SK-N-SH (cell line): Measurements from ENCODE around the gene TMPRSS5. TPM values are rescaled to one million over a fixed set of nuclear protein-coding genes. Genes with fewer than 3 reads are reported as not detected.

Experiments used
- CTCF ChIA-PET: fragments of 300-600, 350-600 bp; formaldehyde crosslinking; extraction: SDS; loops from one replicate; lab custom pipeline; 2021; lab: Yijun Ruan, JAX
- POLR2A ChIA-PET: fragments of 350-600 bp; sonication (Branson Sonifier 250); formaldehyde crosslinking; extraction: SDS; loops from one replicate; lab custom pipeline; 2020; ENCODE audit warnings: antibody characterized with exemption, inconsistent platforms; lab: Yijun Ruan, JAX
- DNase-seq: peaks from one replicate; pipeline ENCODE4 v3.0.0; 2012
- H2AFZ ChIP-seq: fragments of 200-600 bp; sonication (generic); 2 replicates; pipeline ENCODE4 v1.8.1; 2016; ENCODE audit warnings: antibody characterized with exemption, mild to moderate bottlenecking, low read depth
- H3F3A ChIP-seq: fragments of 200-600 bp; sonication (generic); replicated peaks from 2 replicates; pipeline ENCODE3; 2016; ENCODE audit warnings: antibody characterized with exemption, mild to moderate bottlenecking; ENCODE audit not compliant: insufficient read depth
- H3K27ac ChIP-seq, 2 experiments: fragments of 200-500 bp in 1 of 2; fragments of 200-600 bp in 1 of 2; sonication (Bioruptor generic) in 1 of 2; sonication (generic), shearing (Covaris generic) in 1 of 2; 2 replicates each; pipeline versions ENCODE4 v1.5.1 to v1.6.1; 2014 to 2016; ENCODE audit warnings: low read depth in 2 of 2, inconsistent platforms in 1 of 2, low read length in 1 of 2, mild to moderate bottlenecking in 1 of 2, mixed read lengths in 1 of 2
- H3K27me3 ChIP-seq: fragments of 200-600 bp; sonication (generic), shearing (Covaris generic); 2 replicates; pipeline ENCODE4 v1.6.1; 2016; ENCODE audit warnings: mixed run types; ENCODE audit not compliant: insufficient read depth
- H3K36me3 ChIP-seq, 2 experiments: fragments of 200-500 bp in 1 of 2; fragments of 200-600 bp in 1 of 2; sonication (Bioruptor generic) in 1 of 2; sonication (generic) in 1 of 2; replicated peaks in 1 of 2; 2 replicates each; pipeline versions ENCODE3 to v1.5.1; 2014 to 2016; ENCODE audit warnings: low read length in 1 of 2, mild to moderate bottlenecking in 1 of 2; ENCODE audit not compliant: insufficient read depth in 2 of 2, control insufficient read depth in 1 of 2
- H3K4me1 ChIP-seq, 2 experiments: fragments of 200-500 bp in 1 of 2; fragments of 200-600 bp in 1 of 2; sonication (Bioruptor generic) in 1 of 2; sonication (generic), shearing (Covaris generic) in 1 of 2; 2 replicates each; pipeline versions ENCODE4 v1.5.1 to v1.6.1; 2014 to 2016; ENCODE audit warnings: low read depth in 1 of 2, low read length in 1 of 2, mixed run types in 1 of 2; ENCODE audit not compliant: insufficient read depth in 2 of 2, control insufficient read depth in 1 of 2
- H3K4me2 ChIP-seq: fragments of 200-600 bp; sonication (generic), shearing (Covaris generic); 2 replicates; pipeline ENCODE4 v1.6.1; 2017; ENCODE audit warnings: mixed run types
- H3K4me3 ChIP-seq, 2 experiments: fragments of 200-500 bp in 1 of 2; fragments of 200-600 bp in 1 of 2; sonication (Bioruptor generic) in 1 of 2; sonication (generic), shearing (Covaris generic) in 1 of 2; 2 replicates each; pipeline versions ENCODE4 v1.5.1 to v1.8.1; 2014 to 2016; ENCODE audit warnings: low read depth in 2 of 2, inconsistent platforms in 1 of 2, low read length in 1 of 2, mild to moderate bottlenecking in 1 of 2, mixed read lengths in 1 of 2, moderate library complexity in 1 of 2
- H3K79me2 ChIP-seq: fragments of 200-600 bp; sonication (generic); 2 replicates; pipeline ENCODE4 v1.8.1; 2017; ENCODE audit warnings: mild to moderate bottlenecking; ENCODE audit not compliant: insufficient read depth
- H3K9ac ChIP-seq: fragments of 200-600 bp; sonication (generic); 2 replicates; pipeline ENCODE4 v1.6.1; 2017; ENCODE audit warnings: mixed run types
- H3K9me2 ChIP-seq: fragments of 200-600 bp; sonication (generic); 2 replicates; pipeline ENCODE4 v1.6.1; 2017; ENCODE audit warnings: mixed run types
- H3K9me3 ChIP-seq: fragments of 200-600 bp; sonication (generic); 2 replicates; pipeline ENCODE4 v1.6.1; 2017; ENCODE audit warnings: mixed run types, mild to moderate bottlenecking, moderate library complexity
- H4K20me1 ChIP-seq: fragments of 200-600 bp; sonication (generic); 2 replicates; pipeline ENCODE4 v1.6.1; 2017; ENCODE audit warnings: mild to moderate bottlenecking, mixed run types; ENCODE audit not compliant: insufficient read depth
- ELF1 ChIP-seq: IDR thresholded peaks from 2 replicates; pipeline ENCODE4 v1.4.0; 2012
- FOXJ3 ChIP-seq: sonication (generic); formaldehyde crosslinking; IDR thresholded peaks from 2 replicates; pipeline ENCODE4 v1.5.1; 2020; ENCODE audit warnings: mild to moderate bottlenecking, missing genetic modification reagents
- GABPA ChIP-seq: IDR thresholded peaks from 2 replicates; pipeline ENCODE4 v1.4.0; 2012; ENCODE audit warnings: low read depth, mild to moderate bottlenecking
- MAX ChIP-seq: IDR thresholded peaks from 2 replicates; pipeline ENCODE4 v1.4.0; 2012; ENCODE audit warnings: low read depth
- MEF2A ChIP-seq: IDR thresholded peaks from 2 replicates; pipeline ENCODE4 v1.4.0; 2012; ENCODE audit warnings: low read depth, borderline replicate concordance
- NFIC ChIP-seq: IDR thresholded peaks from 2 replicates; pipeline ENCODE4 v1.4.0; 2012; ENCODE audit warnings: borderline replicate concordance
- NRF1 ChIP-seq: IDR thresholded peaks from 2 replicates; pipeline ENCODE4 v1.6.1; 2012; ENCODE audit warnings: low read depth, mild to moderate bottlenecking, low read length
- PBX3 ChIP-seq: IDR thresholded peaks from 2 replicates; pipeline ENCODE4; 2012
- RAD21 ChIP-seq: IDR thresholded peaks from 2 replicates; pipeline ENCODE4 v1.6.1; 2012; ENCODE audit warnings: mild to moderate bottlenecking, low read length
- RCOR1 ChIP-seq: fragments of 150-350 bp; IDR thresholded peaks from 2 replicates; pipeline ENCODE4 v1.6.1; 2017; ENCODE audit warnings: antibody characterized with exemption, low read length
- RXRA ChIP-seq: IDR thresholded peaks from 2 replicates; pipeline ENCODE4 v1.4.0; 2012; ENCODE audit warnings: low read depth, mild to moderate bottlenecking, borderline replicate concordance
- SIN3A ChIP-seq: IDR thresholded peaks from 2 replicates; pipeline ENCODE4 v1.6.1; 2012; ENCODE audit warnings: low read depth, mild to moderate bottlenecking, low read length, moderate library complexity, borderline replicate concordance
- SMC3 ChIP-seq: IDR thresholded peaks from 2 replicates; pipeline ENCODE4 v1.6.1; 2012; ENCODE audit warnings: low read depth, low read length, improper control_type of control experiment
- TEAD4 ChIP-seq: IDR thresholded peaks from 2 replicates; pipeline ENCODE4 v1.4.0; 2012; ENCODE audit warnings: mild to moderate bottlenecking, borderline replicate concordance; ENCODE audit not compliant: insufficient read depth
- USF1 ChIP-seq: IDR thresholded peaks from 2 replicates; pipeline ENCODE4 v1.4.0; 2012; ENCODE audit warnings: low read depth, borderline replicate concordance
- USF2 ChIP-seq: fragments of 150-350 bp; IDR thresholded peaks from 2 replicates; pipeline ENCODE4 v1.6.1; 2017; ENCODE audit warnings: antibody characterized with exemption, low read length, low read depth, borderline replicate concordance
- WGBS: methylation state at CpG from one replicate; pipeline ENCODE4 v1.1.6; 2017; ENCODE audit warnings: low lambda C conversion rate; 5-methylcytosine and 5-hydroxymethylcytosine counted together
- polyA plus RNA-seq, 3 experiments: library from polyadenylated mRNA; depleted of rRNA; stranded (reverse); fragments of >200 nt; gene quantifications; 2 replicates each; pipeline ENCODE4 v1.2.3, GENCODE V29; 2012

Gene TMPRSS5
- polyA plus RNA-seq, 1 of the 3 experiments (the other 2 are of a cell fraction), result 0.28 TPM

- no peak overlapping the region for H3K27ac ChIP-seq
- no peaks in the 10 kb centered on the region; the same call in 1 of the 2 replicates for H3K9me3 ChIP-seq
- H3K4me2 ChIP-seq, result no peak overlapping the region
- H3K4me3 ChIP-seq, result no peak overlapping the region
- H3K27me3 ChIP-seq, result no peaks in the 10 kb centered on the region
- TF ChIP-seq RCOR1 (no peak), SIN3A (no peak), ELF1 (no peak), TEAD4 (no peak), SMC3 (no peak), RAD21 (no peak), RXRA (no peak), MAX (no peak), USF2 (no peak), GABPA (no peak)
- no peak overlapping the region for H2AFZ ChIP-seq
- H3K4me1 ChIP-seq, result no peaks in the 10 kb centered on the region; a peak in 1 of 4 replicates
- no peak for DNase-seq
- no peaks in the 10 kb centered on the region for H4K20me1 ChIP-seq
- CTCF ChIA-PET, result interaction anchor here (1.0 kb wide), 1 partner anchor 16 kb away, joined by 4 read pairs; no protein-coding TSS in a partner anchor
- no peaks in the 10 kb centered on the region for H3K36me3 ChIP-seq
- H3K79me2 ChIP-seq, result no peaks in the 10 kb centered on the region
- no peaks in the 10 kb centered on the region for H3F3A ChIP-seq
- H3K9ac ChIP-seq, result no peak overlapping the region
- no peaks in the 10 kb centered on the region for H3K9me2 ChIP-seq
- POLR2A ChIA-PET, result no interaction called here
Observed at GRCh38 chr11:113668255-113668654, 37.9 kb downstream of the TMPRSS5 start.

- no peaks in the 10 kb centered on the region for H3F3A ChIP-seq
- no peaks in the 10 kb centered on the region for H3K27me3 ChIP-seq
- H2AFZ ChIP-seq, result no peak overlapping the region
- H3K27ac ChIP-seq, result no peak overlapping the region
- H3K9me3 ChIP-seq, result no peaks in the 10 kb centered on the region; the same call in 1 of the 2 replicates
- no peak overlapping the region for H3K9ac ChIP-seq
- no peak for TF ChIP-seq FOXJ3 (CRISPR knock-in tag)
- no peak for TF ChIP-seq NRF1
- no peak for TF ChIP-seq NFIC
- no peak for TF ChIP-seq SMC3
- CTCF ChIA-PET, result interaction anchor here (1.0 kb wide), 1 partner anchor 16 kb away, joined by 4 read pairs; no protein-coding TSS in a partner anchor
- H4K20me1 ChIP-seq, result no peaks in the 10 kb centered on the region
- H3K79me2 ChIP-seq, result no peaks in the 10 kb centered on the region
- no peaks in the 10 kb centered on the region; a peak in 1 of 4 replicates for H3K4me1 ChIP-seq
- no peaks in the 10 kb centered on the region for H3K9me2 ChIP-seq
- no peak overlapping the region for H3K4me3 ChIP-seq
- POLR2A ChIA-PET, result no interaction called here
- 4% methylated on average over 1 of the region's 1 CpG for WGBS
- no peak for DNase-seq
- no peak overlapping the region for H3K4me2 ChIP-seq
- no peaks in the 10 kb centered on the region for H3K36me3 ChIP-seq
Observed at GRCh38 chr11:113667801-113668200, 38.3 kb downstream of the TMPRSS5 start.

- CTCF ChIA-PET, result no interaction called here
- Histone ChIP-seq H3K36me3 (no peaks in the 10 kb centered on the region), H3K9me2 (no peaks in the 10 kb centered on the region)
Observed at GRCh38 chr11:113666584-113666983, 39.5 kb downstream of the TMPRSS5 start.

More at GRCh38 chr11:113666584-113666983, 39.5 kb downstream of the TMPRSS5 start:
- Histone ChIP-seq H3K4me3 (no peak overlapping the region), H3K4me1 (no peaks in the 10 kb centered on the region; a peak in 1 of 4 replicates), H3F3A (no peaks in the 10 kb centered on the region), H3K27ac (no peak overlapping the region), H3K79me2 (no peaks in the 10 kb centered on the region), H3K9ac (no peak overlapping the region), H2AFZ (no peak overlapping the region)
- WGBS, result 50% methylated on average over 2 of the region's 2 CpGs
- DNase-seq, result no peak
- POLR2A ChIA-PET, result no interaction called here
- TF ChIP-seq MEF2A, result no peak
- no peak for TF ChIP-seq ELF1
- no peak for TF ChIP-seq USF1
- no peak for TF ChIP-seq PBX3
- TF ChIP-seq, all 33 proteins: peak for 0
- H3K4me2 ChIP-seq, result no peak overlapping the region
- no peaks in the 10 kb centered on the region; the same call in 1 of the 2 replicates for H3K9me3 ChIP-seq
- H4K20me1 ChIP-seq, result no peaks in the 10 kb centered on the region
- H3K27me3 ChIP-seq, result no peaks in the 10 kb centered on the region
